GM08714 (cell line): ENCODE measurements around the gene IL36RN.

ENCODE experiments used
- H3K4me3 ChIP-seq: fragments of 200-500 bp; sonication (Bioruptor generic); 2 replicates; pipeline ENCODE4 v1.5.1; 2014; ENCODE audit warnings: mild to moderate bottlenecking, low read length, inconsistent platforms
- ZNF274 ChIP-seq: IDR thresholded peaks from 2 replicates; pipeline ENCODE4 v1.6.1; 2012; ENCODE audit warnings: mild to moderate bottlenecking, low read depth, low read length

Gene IL36RN

DNA sequence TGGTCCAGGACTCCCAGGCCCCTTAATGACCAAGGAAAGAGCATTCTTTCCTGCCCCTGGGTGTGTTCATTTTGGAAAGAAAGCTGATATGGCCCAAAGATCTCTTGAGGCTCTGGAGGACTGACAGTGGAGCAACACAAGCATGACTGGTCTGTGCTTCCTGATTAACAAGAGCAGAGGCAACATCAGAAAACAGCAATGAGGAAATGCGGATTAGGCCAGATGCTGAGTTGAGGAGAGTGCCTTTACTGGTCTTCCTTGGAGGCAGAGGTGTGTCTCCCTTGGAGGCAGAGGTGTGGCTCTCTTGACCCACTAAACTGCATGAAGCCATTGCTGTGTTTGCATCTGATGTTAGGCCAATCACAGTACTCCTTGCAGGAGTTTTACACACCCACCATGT, 26.3 kb upstream of the IL36RN start:
- H3K4me3 ChIP-seq, result no peak overlapping the region
- TF ChIP-seq ZNF274, result no peak

DNA sequence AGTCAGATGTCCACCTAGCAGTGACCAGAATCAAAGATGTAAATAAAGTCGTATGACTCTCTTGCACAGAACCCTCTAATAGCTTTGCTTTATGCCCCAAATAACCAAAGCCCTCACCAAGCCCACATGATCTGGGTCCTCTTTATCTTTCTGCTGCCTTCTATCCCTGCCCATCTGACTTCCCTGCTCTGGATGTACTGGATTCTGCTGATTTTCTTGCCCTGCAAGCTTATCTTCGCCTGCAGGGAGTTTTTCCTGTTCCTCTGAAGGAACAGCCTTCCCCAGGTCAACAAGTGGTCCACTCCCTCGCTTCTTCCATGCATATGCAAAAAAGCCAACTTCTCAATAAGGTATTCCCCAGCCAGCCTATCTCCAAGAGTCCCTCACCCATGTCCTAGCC, 25.0 kb upstream of the IL36RN start:
- no peak for TF ChIP-seq ZNF274

DNA sequence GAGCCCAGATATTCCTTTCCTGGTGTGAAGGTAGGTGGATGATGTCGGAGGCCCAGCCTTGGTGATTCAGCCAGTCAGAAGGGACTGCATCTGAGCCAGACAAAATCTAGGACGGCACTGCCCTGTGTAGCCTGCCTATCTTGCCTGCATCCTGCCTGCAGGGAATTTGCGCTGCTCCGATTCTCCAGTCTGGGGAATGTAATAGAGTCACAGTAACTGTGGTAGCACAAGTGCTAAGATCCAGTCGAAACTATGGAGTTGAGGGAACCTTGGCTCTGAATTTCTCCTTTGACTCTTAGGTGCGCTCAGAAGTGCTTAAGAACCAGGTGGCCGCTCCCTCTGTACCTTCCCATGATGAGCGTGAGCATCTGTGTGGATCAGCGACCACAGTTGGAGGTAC, 22.2 kb upstream of the IL36RN start:
- no peak for TF ChIP-seq ZNF274
- no peak overlapping the region for H3K4me3 ChIP-seq

More for the DNA sequence above, 25.0 kb upstream of the IL36RN start:
- no peak overlapping the region for H3K4me3 ChIP-seq

DNA sequence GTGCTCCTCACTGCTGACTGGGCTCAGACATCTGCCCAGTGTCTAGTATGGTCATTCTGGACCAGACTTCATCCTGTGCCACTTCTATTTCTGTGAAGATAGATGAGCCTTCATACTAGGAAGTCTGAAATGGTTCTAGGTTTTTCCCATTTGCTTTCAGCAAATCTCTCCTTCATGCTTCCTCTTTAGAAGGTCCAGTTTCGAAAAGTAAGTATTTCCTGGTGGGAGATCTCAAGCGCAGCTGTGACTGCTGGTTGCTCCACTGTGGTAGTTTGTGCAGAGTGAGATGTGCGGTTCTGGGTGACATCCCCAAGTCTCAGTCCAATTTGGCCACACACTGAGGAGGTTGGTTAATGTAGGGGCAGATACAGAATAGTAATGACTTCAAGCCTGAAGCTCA, 20.7 kb upstream of the IL36RN start:
- no peak overlapping the region for H3K4me3 ChIP-seq
- no peak for TF ChIP-seq ZNF274

DNA sequence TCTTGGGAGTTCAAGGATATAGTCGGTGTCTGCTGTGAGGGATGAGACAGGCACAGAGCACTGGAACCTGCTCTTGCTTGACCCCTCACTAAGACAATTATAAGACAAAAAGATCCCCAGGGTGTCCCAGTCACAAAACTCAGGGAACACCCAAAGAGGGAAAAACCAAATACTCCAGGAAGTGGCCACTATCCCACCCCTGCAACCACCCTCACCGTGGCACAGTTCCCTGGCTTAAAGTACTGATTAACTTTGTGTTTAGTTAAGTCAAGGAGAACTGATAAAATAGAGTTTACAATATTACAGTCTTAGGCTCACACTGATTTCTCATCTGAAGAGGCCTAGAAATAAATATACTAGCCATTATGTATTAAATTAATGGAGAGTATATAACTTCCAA, 19.8 kb upstream of the IL36RN start:
- H3K4me3 ChIP-seq, result no peak overlapping the region
- no peak for TF ChIP-seq ZNF274

DNA sequence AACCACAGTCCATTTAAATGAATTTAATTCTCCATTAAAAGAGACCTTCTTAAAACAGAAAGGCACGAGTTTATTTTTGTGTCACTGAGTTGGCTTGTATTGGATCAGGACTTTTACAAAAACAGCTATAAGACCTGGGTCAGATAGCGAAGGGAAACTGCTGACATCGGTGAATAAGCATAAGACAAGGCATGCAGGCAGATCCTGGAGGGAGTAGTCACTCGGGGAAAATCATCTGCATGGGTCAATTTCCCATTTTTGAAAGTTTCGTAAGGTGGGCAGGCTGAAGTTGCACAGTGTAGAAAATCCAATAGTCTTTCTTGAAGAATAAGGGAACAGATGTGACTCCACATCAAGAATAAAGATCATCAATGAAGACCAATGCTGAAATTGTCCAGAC, 19.3 kb upstream of the IL36RN start:
- H3K4me3 ChIP-seq, result no peak overlapping the region
- no peak for TF ChIP-seq ZNF274

DNA sequence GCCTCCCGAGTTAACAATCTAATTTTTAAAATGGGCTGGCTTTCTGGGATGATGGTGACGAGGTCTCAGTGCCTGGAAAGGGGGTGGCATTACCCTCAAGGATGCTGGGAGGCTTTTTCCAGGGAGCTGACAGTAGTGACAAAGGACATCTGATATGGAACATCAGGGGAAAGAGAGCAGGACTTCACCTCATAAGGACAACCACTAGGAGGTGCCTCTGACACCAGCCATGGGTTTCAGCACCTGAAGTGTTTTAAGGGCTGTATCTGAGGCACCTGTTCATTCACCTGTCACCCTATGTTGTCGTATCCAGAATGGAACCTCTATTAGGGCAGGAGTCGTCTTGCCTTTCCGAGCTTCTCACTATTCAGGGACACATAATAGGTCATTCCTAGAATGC, 17.1 kb upstream of the IL36RN start:
- TF ChIP-seq ZNF274, result no peak
- no peak overlapping the region for H3K4me3 ChIP-seq

DNA sequence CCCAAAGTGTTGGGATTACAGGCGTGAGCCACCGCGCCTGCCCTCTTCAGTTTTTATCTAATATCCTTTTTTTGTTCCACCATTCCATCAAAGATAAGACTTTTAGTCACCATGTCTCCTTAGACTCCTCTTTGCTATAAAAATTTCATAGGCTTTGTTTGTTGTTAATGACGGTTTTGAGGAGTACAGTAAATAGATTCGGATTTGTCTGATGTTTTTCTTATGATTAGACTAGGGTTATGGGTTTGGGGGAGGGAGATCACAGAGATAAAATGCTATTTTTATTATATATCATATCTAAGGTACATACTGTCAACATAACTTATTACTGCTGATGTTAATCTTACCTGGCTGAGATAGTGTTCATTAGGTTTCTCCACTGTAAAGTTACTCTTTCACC, 12.5 kb upstream of the IL36RN start:
- no peak for TF ChIP-seq ZNF274
- no peak overlapping the region for H3K4me3 ChIP-seq

DNA sequence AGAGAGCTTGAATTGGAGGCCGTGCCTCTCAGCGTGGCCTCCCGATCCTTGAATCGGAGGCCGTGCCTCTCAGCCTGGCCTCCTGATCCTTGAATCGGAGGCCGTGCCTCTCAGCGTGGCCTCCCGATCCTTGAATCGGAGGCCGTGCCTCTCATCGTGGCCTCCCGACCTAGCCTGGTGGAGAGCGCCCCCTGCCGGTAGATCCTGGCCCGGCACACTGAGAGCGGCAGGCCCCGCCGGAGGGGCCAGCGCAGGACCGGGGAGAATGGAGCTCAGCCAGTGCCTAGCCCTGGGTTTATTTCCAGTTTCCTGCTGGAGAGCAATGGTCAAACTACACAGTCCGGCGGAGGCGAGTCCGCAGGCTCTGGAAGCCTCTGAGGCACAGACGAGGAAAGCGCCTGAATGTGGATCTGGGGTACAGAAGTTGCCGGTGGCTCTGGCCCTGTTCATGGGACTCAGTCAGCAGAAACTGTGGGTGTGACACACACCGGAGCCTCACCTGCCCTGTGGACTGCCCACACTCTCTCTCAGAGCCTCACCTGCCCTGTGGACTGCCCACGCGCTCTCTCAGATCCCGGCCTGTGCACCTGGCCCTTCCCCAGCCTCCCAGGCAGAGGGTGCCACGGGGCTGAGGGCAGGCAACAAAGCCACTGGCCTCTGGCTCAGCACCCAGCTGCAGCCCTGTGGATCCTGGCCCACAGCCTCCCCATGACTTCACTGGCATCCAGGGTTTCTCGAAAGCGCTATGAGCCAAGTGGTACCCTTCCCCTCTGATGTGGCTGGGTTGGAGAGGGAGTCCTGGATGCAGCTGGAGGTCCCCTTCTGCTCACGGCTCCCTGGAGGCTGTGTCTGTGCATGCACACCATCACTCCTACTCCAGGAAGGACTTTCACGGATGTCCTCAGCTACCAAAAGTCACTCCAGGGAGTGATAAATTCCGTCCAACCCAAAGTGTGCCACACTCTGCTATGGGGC, 7.8 kb upstream of the IL36RN start:
- no peak overlapping the region for H3K4me3 ChIP-seq
- no peak for TF ChIP-seq ZNF274

DNA sequence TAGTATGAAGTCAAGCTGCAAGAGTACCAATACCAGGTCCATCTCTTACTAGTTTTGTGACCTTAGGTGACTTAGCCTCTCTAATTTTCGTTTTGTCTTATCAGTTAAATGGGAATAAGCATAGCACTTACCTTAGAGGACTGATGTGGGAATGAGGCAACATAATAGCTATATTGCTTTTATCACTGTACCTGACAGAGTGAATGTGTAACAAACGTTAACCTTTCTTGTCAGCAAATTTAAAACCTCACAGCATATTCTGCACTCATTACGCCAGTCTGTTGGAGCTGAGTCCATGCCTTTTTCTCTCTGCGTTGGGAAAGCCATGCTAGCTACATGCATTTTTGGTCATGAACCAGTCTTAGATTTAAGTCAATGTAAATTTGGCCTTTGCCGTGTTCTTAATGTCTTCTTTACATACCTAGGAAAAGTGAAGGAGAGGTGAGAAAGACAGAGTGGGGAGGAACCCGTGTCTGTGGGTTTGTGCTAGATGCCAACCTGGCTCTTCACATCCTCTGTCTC, 6.5 kb upstream of the IL36RN start, which contains the start of gene IL36B:
Gene IL36B (minus strand): TSS at position 472 of the 522 bp plus-strand sequence.
- H3K4me3 ChIP-seq, result no peak within 1 kb of the TSS
- no peak for TF ChIP-seq ZNF274

DNA sequence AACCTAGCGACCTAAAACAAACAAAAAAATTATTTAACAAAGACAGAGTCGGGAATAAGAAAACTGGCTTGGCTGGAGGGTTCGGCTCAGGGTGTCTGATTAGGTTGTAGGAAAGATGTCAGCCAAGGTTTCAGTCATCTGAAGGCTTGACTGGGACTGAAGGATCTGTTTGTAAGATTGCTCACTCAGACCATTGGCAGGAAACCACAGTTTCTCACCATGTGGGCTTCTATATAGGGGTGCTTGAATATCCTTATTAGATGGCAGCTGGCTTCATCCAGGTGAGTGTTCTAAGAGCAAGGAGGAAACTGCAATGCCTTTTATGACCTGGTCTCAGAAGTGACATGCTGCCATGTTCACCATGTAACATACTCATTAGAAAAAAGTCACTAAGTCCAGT, 5.3 kb upstream of the IL36RN start:
- no peak for TF ChIP-seq ZNF274
- no peak overlapping the region for H3K4me3 ChIP-seq

DNA sequence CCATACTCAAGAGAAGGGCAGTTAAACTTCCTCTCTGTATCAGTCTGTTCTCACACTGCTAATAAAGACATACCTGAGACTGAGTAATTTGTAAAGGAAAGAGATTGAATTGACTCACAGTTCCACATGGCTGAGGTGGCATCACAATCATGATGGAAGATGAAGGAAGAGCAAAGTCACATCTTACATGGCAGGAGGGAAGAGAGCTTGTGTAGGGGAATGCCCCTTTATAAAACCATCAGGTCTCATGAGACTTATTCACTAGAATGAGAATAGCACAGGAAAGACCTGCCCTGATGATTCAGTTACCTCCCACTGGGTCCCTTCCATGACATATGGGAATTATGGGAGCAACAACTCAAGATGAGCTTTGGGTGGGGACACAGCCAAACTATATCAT, 4.9 kb upstream of the IL36RN start:
- H3K4me3 ChIP-seq, result no peak overlapping the region
- TF ChIP-seq ZNF274, result no peak

DNA sequence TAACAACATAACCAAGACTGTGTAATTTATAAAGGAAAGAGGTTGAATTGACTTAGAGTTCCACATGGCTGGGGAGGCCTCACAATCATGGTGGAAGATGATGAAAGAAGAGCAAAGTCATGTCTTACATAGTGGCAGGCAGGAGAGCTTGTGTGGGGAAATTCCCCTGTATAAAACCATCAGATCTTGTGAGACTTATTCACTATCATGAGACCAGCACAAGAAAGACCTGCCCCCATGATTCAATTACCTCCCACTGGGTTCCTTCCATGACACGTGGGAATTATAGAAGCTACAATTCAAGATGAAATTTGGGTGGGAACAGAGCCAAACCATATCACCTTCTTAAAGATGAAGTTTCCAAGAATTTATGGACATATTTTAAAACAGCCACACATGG, 2.5 kb upstream of the IL36RN start:
- no peak for TF ChIP-seq ZNF274
- H3K4me3 ChIP-seq, result no peak overlapping the region

DNA sequence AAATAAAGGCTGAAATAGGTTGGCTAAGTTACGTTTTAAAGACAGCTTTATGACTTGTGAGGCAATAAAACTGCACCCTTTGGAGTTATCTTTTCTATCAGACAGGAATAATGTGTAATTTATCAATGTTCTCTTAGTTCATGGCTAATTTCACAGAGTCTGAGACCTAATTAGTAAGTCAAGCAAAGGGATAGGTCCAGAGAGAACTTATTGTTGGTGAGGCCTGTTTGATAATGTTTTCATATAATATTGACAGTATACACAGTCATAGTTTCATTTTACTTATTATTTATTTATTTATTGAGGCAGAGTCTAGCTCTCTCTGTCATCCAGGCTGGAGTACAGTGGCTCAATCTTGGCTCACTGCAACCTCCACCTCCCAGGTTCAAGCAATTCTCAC, 1.9 kb upstream of the IL36RN start:
- no peak for TF ChIP-seq ZNF274
- H3K4me3 ChIP-seq, result no peak overlapping the region

DNA sequence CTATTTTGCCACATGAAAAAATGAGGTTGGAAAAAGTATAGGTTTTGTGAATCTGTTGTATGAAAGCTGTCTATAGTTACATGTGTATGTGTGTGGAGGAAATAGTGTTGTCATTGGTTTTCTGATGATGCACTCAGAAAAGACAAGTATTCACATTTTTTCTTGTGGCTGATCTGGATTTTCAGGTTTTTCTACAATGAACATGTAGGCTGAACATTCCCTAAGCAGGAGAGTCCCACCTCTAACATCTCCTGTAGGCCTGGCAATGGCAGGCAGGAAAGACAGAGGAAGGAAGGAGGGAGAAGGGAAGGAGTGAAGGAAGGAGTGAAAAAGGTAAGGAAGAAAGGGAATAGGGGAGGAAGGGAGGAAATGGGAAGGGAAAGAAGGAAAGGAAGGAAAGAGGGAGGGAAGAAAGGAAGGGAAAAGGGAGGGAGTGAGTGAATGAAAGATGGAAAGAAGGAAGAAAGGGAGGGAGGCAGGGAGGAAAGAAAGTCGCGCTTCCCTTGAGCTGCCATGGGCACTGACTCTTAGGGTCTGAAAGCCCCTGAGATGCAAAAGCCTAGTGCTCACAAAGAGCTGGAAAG, 495 bp upstream of the IL36RN start:
- H3K4me3 ChIP-seq, result no peak overlapping the region
- no peak for TF ChIP-seq ZNF274
